SKM-1 (cell line): Measurements from ENCODE around the gene PIEZO1.
"Not testable (repeated sequence)": the region's sequence is repeated elsewhere in the genome, so short reads cannot be mapped to it uniquely, and the experiment has no call there.

Experiments
- DNase-seq: peaks from one replicate; lab custom pipeline; 2025; ENCODE audit not compliant: unreplicated experiment; lab: John Stamatoyannopoulos, UW

Gene PIEZO1

DNA sequence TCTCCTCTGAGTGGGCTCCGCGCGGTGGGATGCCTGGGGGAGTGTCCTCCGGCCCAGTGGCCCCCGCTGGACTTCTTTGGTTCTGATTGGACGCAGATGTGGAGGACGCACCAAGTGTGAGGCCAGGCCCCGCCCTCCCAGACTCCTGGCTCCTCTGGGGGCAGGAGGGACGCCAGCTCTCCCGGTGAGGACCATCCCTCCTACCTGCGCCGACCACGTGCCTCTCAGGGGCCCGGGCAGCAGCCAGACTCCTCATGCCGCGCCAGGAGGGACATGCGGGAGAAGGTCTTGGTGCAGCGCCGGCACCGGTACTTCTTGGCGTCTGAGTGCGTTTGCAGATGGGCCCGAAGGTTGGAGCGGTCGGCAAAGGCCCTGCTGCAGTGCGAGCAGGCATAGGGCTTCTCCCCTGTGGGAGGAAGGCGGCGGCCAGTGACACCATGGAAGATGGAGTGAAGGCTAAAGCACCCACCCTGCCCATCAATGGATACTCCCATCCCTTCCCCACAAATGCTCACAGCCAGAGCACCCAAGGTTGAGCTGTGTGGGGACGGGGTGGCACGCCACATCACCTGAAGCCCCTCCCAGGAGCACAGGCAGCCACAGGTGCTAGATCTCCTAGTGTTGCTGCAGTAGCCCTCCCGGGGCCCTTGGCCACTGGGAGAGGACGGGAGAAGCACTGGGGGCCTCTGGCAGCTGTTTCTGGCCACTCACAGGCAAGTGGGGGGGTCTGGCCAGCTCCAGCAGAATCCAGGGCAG lies 106.6 kb downstream of the PIEZO1 start:
- no peak for DNase-seq

DNA sequence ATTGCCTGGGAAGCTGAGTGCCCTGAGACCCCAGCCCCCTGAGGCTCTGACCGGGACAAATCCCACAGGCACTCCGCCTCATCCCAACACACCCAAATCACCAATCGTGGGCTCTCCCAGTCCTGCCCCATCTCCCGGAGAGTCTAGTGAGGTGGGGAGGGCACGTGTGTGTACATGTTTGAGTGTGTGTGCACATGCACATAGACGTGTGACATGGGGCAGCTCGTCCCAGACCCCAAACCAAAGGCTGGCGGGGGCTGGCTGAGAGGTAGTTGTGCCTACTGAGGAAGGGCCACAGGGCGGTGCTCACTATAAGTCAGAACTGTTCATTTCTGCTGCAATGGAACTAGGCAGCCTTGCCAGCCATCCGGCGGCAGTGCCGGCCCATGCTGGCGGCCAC lies 107.3 kb downstream of the PIEZO1 start:
- no peak for DNase-seq

DNA sequence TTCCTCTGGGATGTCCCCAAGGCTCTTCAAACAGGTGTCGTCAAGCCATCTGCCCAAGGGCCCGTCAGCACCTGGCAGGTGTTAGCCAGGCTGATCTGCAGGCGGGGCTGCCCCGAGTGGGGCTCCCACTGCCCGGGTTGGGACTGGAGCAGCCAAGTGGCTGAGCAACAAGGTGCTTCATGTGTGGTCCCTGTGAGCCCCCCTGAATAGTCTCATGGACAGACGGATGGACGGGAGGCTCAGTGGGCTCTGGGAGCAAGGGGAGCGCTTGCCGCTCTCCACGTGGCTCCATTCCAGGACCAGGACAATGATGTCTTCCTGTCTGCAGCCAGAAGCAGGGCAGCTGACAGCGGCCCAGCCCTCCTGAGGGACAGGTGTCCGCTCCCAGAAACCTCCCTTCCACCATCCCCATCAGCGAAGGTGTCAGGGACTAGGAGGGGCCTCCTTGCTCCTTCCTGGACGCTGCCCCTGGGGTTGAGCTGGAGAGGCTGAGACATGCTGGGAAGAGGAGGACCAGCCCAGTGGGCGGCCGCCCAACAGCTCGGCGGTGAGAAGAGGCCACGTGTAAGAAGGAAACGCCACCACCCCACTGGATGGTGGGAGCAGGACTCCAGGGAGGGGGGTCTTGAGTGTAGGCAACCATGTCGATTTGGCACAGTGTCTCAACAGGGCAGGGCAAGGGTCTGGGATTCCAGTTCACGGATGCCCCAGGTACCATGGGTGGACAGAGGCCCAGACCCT lies 108.3 kb downstream of the PIEZO1 start:
- DNase-seq = no peak

DNA sequence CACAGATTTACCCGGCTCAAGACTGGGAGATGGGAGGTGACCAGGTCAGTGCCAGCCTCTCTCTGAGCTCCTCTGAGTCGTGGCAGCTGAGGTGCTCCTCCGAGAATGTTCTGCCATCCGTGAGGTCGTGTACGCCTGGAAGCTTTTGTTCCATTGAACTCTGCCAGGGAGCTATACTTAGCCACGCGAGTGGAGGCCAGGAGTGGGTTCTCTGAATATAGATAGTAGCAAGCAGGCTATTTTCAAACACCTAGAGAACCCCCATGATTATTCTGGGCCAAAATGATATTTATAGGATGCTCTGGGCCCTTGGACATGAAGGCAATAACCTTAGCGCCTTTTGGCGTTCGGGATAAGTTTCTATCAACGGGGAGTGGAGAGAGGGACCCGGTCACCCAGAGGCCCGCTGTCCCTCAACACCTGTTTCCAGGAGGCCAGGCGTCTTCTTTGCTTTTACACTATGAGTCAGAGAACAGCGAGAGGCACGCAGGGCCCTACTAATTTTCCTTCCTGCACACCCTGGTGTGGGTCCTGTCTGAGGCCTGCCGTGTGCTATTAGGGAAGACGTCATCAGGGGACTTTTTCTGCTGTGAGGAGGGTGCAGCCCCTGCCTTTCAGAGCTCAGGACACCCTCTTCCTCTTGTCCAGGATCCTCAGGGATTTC lies 111.2 kb downstream of the PIEZO1 start:
- no peak for DNase-seq

GRCh38 chr16:88672776-88673175 lies 112.2 kb downstream of the PIEZO1 start:
- DNase-seq = no peak

DNA sequence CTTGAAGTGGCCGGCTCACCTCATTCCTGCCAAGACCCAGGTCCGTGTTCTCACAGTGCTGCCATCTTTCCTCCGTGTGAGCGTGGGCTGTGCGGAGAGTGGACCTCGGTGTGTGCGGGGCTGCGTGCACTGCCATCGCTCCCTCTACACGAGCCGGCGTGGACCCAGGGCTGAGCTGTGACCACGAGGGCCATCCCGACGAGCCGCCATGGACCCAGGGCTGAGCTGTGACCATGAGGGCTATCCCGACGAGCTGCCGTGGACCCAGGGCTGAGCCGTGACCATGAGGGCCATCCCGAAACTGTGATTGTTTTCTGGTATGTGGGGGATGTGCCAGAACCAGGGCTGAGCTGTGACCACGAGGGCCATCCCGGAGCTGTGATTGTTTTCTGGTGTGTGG lies 113.2 kb downstream of the PIEZO1 start:
- no peak for DNase-seq

- no peak for DNase-seq
Observed at GRCh38 chr16:88669980-88670379, 115.0 kb downstream of the PIEZO1 start.

GRCh38 chr16:88669493-88669892 lies 115.5 kb downstream of the PIEZO1 start:
- DNase-seq = not testable (repeated sequence)

GRCh38 chr16:88667461-88667860 lies 117.6 kb downstream of the PIEZO1 start:
- no peak for DNase-seq

DNA sequence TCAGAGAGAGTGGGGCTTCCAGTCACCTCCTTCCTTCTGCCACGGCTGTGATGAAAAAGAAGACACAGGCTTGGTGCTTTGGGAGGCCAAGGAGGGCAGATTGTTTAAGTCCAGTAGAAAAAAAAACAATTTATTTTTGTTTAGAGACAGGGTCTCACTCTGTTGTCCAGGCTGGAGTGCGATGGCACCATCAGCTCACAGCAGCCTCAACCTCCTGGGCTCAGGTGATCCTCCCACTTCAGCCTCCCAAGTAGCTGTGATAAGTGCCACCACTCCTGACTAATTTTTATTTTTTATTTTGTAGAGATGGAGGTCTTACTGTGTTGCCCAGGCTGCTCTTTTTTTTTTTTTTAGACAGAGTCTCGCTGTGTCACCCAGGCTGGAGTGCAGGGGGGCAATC lies 119.5 kb downstream of the PIEZO1 start:
- DNase-seq = no peak
